Endothelial cell of umbilical vein (primary cell): Measurements from ENCODE around the gene TECRL. TPM values are rescaled to one million over a fixed set of nuclear protein-coding genes. Genes with fewer than 3 reads are reported as not detected.

Source experiments
- BruUV-seq: library from RNA; stranded (reverse); fragments of 400-500 nt; replicated peaks from 2 replicates; lab custom pipeline; 2021; lab: Mats Ljungman, UMichigan
- CTCF ChIA-PET: fragments of 300-600, 350-600 bp; sonication (Branson Sonifier 250); formaldehyde crosslinking; loops from one replicate; lab custom pipeline; 2021; ENCODE audit warnings: antibody characterized with exemption, inconsistent platforms; lab: Charles Lee
- POLR2A ChIA-PET: fragments of 300-600, 350-600 bp; sonication (Branson Sonifier 250); formaldehyde crosslinking; loops from one replicate; lab custom pipeline; 2021; ENCODE audit warnings: antibody characterized with exemption, inconsistent platforms; lab: Charles Lee
- DNase-seq: peaks from one replicate; pipeline ENCODE4 v3.0.0-alpha.2; 2011; ENCODE audit warnings: low read depth, low spot score
- FAIRE-seq: peaks from 2 replicates; lab custom pipeline; 2011; peaks lifted over from hg19 to GRCh38; lab: Jason Lieb, UNC
- H2AFZ ChIP-seq: 2 replicates; pipeline ENCODE4 v1.6.0; 2012; ENCODE audit warnings: low read depth, low read length, control low read depth, inconsistent platforms
- H3K27ac ChIP-seq: 2 replicates; pipeline ENCODE4 v1.5.1; 2011; ENCODE audit warnings: low read depth, mild to moderate bottlenecking, control low read depth, low read length, moderate library complexity; ENCODE audit not compliant: insufficient read depth
- H3K27me3 ChIP-seq, 2 experiments: 2 replicates each; pipeline versions ENCODE4 v1.6.0 to v1.6.1; 2011; ENCODE audit warnings: low read length in 2 of 2, mixed read lengths in 1 of 2; ENCODE audit not compliant: control insufficient read depth in 2 of 2, insufficient read depth in 2 of 2
- H3K36me3 ChIP-seq, 2 experiments: 2 replicates in 1 of 2; 3 replicates in 1 of 2; pipeline ENCODE4 v1.5.1; 2011; ENCODE audit warnings: low read length in 2 of 2, mild to moderate bottlenecking in 1 of 2, moderate library complexity in 1 of 2; ENCODE audit not compliant: control insufficient read depth in 2 of 2, insufficient read depth in 2 of 2; ENCODE audit errors: extremely low read depth in 1 of 2
- H3K4me1 ChIP-seq: 3 replicates; pipeline ENCODE4 v1.5.1; 2011; ENCODE audit warnings: mild to moderate bottlenecking, low read length; ENCODE audit not compliant: control insufficient read depth, insufficient read depth; ENCODE audit errors: extremely low read depth
- H3K4me2 ChIP-seq: 2 replicates; pipeline ENCODE4 v1.6.1; 2011; ENCODE audit warnings: low read length, control low read depth, mixed read lengths; ENCODE audit not compliant: insufficient read depth
- H3K4me3 ChIP-seq, 3 experiments: fragments of 200-600 bp in 1 of 3; sonication (generic), shearing (Covaris generic) in 1 of 3; replicated peaks in 1 of 3; 2 replicates each; pipeline ENCODE4 v1.5.1; 2011 to 2016; ENCODE audit warnings: control low read depth in 3 of 3, low read length in 3 of 3, mild to moderate bottlenecking in 2 of 3, inconsistent platforms in 1 of 3, low read depth in 1 of 3, moderate library complexity in 1 of 3; ENCODE audit not compliant: insufficient read depth in 1 of 3
- H3K79me2 ChIP-seq: 2 replicates; pipeline ENCODE4 v1.6.0; 2012; ENCODE audit warnings: low read length, inconsistent platforms; ENCODE audit not compliant: control insufficient read depth, insufficient read depth
- H3K9ac ChIP-seq: replicated peaks from 2 replicates; pipeline ENCODE3; 2011; ENCODE audit warnings: low read length, control low read depth; ENCODE audit not compliant: insufficient read depth; ENCODE audit errors: extremely low read depth
- H3K9me1 ChIP-seq: replicated peaks from 3 replicates; pipeline ENCODE4 v1.6.0; 2011; ENCODE audit warnings: mild to moderate bottlenecking, low read length; ENCODE audit not compliant: control insufficient read depth, insufficient read depth; ENCODE audit errors: extremely low read depth
- H3K9me3 ChIP-seq: replicated peaks from 2 replicates; pipeline ENCODE4 v1.5.1; 2012; ENCODE audit warnings: low read length, inconsistent platforms; ENCODE audit not compliant: control insufficient read depth, insufficient read depth
- H4K20me1 ChIP-seq: replicated peaks from 2 replicates; pipeline ENCODE3; 2011; ENCODE audit warnings: mild to moderate bottlenecking, low read length; ENCODE audit not compliant: control insufficient read depth, insufficient read depth; ENCODE audit errors: extremely low read depth
- CTCF ChIP-seq, 2 donors: IDR thresholded peaks; 1 replicate in 1 of 2; 2 replicates in 1 of 2; pipeline ENCODE4 v1.5.1; 2011; ENCODE audit warnings: low read length in 2 of 2, mild to moderate bottlenecking in 2 of 2, moderate library complexity in 2 of 2, control low read depth in 1 of 2, inconsistent platforms in 1 of 2, low read depth in 1 of 2; ENCODE audit not compliant: insufficient read depth in 1 of 2; ENCODE audit errors: extremely low read depth in 1 of 2
- EZH2 ChIP-seq: IDR thresholded peaks from 2 replicates; pipeline ENCODE4 v1.6.1; 2012; ENCODE audit warnings: borderline replicate concordance, low read depth, mild to moderate bottlenecking, moderate library complexity, low read length, inconsistent platforms; ENCODE audit not compliant: severe bottlenecking
- FOS ChIP-seq: IDR thresholded peaks from 2 replicates; pipeline ENCODE4 v1.6.1; 2011; ENCODE audit warnings: mild to moderate bottlenecking, low read length, moderate library complexity, borderline replicate concordance; ENCODE audit not compliant: insufficient read depth
- GATA2 ChIP-seq: IDR thresholded peaks from 2 replicates; pipeline ENCODE4 v1.7.0; 2011; ENCODE audit warnings: low read depth, mild to moderate bottlenecking, moderate library complexity, mixed read lengths, low read length; ENCODE audit not compliant: insufficient read length, insufficient read depth
- MAX ChIP-seq: IDR thresholded peaks from 2 replicates; pipeline ENCODE4 v1.6.1; 2011; ENCODE audit not compliant: insufficient read depth, insufficient read length
- POLR2A ChIP-seq: IDR thresholded peaks from 2 replicates; pipeline ENCODE4 v1.6.1; 2012; ENCODE audit warnings: low read depth, mild to moderate bottlenecking, control low read depth, low read length
- POLR2AphosphoS5 ChIP-seq: IDR thresholded peaks from 2 replicates; pipeline ENCODE4 v1.6.1; 2012; ENCODE audit warnings: low read depth, mild to moderate bottlenecking, control low read depth, low read length, moderate library complexity; ENCODE audit not compliant: insufficient read depth
- dilution Hi-C: fragments of 300-500 bp; cut with MboI; formaldehyde crosslinking; loops from one replicate; pipeline ENCODE4 v1.15.0; 2019; ENCODE audit warnings: low sequenced_read_pairs; ENCODE audit not compliant: extremely low pct_ligation_motif_present
- intact Hi-C: fragments of 100-400 bp; cut with micrococcal nuclease; formaldehyde crosslinking; loops from one replicate; pipeline ENCODE4 v1.10.0; 2022
- polyA plus RNA-seq, 4 experiments: library from polyadenylated mRNA; depleted of rRNA in 3 of 4; stranded (reverse) in 3 of 4; unstranded in 1 of 4; fragments of >200 nt; gene quantifications; 2 replicates each; pipeline versions ENCODE4 v1.2.1 to v1.2.3, GENCODE V29; 2011 to 2012; ENCODE audit warnings: missing spikeins in 1 of 4
- total RNA-seq: library from RNA; stranded (reverse); gene quantifications from 2 replicates; pipeline ENCODE4 v1.2.3, GENCODE V29; 2021

Gene TECRL
- total and polyA plus RNA-seq, 2 donors (not counting 3 experiments of a cell fraction or from before 2014, with no cell fraction given) = not detected

- ChIA-PET CTCF (no interaction called here), POLR2A (no interaction called here)
- FAIRE-seq (no peak), DNase-seq (no peak)
- H3K36me3 ChIP-seq = no peaks in the 10 kb centered on the region
- no peaks in the 10 kb centered on the region for H3K27me3 ChIP-seq
- H3K27ac ChIP-seq = no peak overlapping the region
- H3K9me1 ChIP-seq = no peaks in the 10 kb centered on the region
- no peak overlapping the region for H3K4me2 ChIP-seq
- H4K20me1 ChIP-seq = no peaks in the 10 kb centered on the region
- no peaks in the 10 kb centered on the region for H3K79me2 ChIP-seq
- intact Hi-C loops (no loop called here), dilution Hi-C loops (no loop called here)
- H3K4me1 ChIP-seq = no peaks in the 10 kb centered on the region
- no TSS peak for BruUV-seq
- H3K4me3 ChIP-seq = no peak overlapping the region
- peaks cover 5% of the 10 kb centered on the region for H3K9me3 ChIP-seq
- H3K9ac ChIP-seq = no peak overlapping the region
- no peak overlapping the region for H2AFZ ChIP-seq
- TF ChIP-seq POLR2AphosphoS5 (no peak), CTCF (IDR thresholded peaks at IDR 0.05; ENCODE audit: extremely low read depth in 1 of 2, insufficient read depth in 1 of 2, low read depth in 1 of 2, low read length in 2 of 2) (no peak), FOS (no peak), POLR2A (no peak), GATA2 (no peak), MAX (no peak), EZH2 (no peak)
Measured at GRCh38 chr4:64305565-64306254, 103.5 kb downstream of the TECRL start.
